Heart left ventricle (tissue), 16 donors: ENCODE results near the gene PLA2G4A. TPM values are rescaled to one million over a fixed set of nuclear protein-coding genes. Genes with fewer than 3 reads are reported as not detected.

Experiments
- ATAC-seq, 4 donors: fragments of 200-7000 bp; cut with Tn5 transposase; one replicate each; pipeline ENCODE4 v1.9.1; 2020 to 2022; ENCODE audit warnings: moderate library complexity in 4 of 4, mild to moderate bottlenecking in 3 of 4, moderate number of reproducible peaks in 1 of 4
- DNase-seq, 5 donors: peaks; one replicate each; pipeline ENCODE4 v3.0.0-alpha.2; 2020
- H3K27ac ChIP-seq, 12 donors: fragments of 200-600 bp; sonication (generic) in 4 of 12; one replicate each; pipeline versions ENCODE4 v1.5.0 to v1.8.0; 2016 to 2022; ENCODE audit warnings: mild to moderate bottlenecking in 2 of 12
- H3K27me3 ChIP-seq, 9 donors: fragments of 200-600 bp; sonication (generic) in 2 of 9; one replicate each; pipeline versions ENCODE4 v1.5.1 to v1.8.0; 2016 to 2022; ENCODE audit warnings: mild to moderate bottlenecking in 3 of 9
- H3K36me3 ChIP-seq, 9 donors: fragments of 200-600 bp; sonication (generic) in 2 of 9; one replicate each; pipeline versions ENCODE4 v1.5.0 to v1.8.0; 2018 to 2022; ENCODE audit warnings: mild to moderate bottlenecking in 2 of 9
- H3K4me1 ChIP-seq, 12 donors: fragments of 200-600 bp; sonication (generic) in 4 of 12; one replicate each; pipeline versions ENCODE4 v1.5.0 to v1.8.0; 2016 to 2022; ENCODE audit warnings: mild to moderate bottlenecking in 3 of 12
- H3K4me3 ChIP-seq, 12 donors: fragments of 200-600 bp; sonication (generic) in 4 of 12; one replicate each; pipeline versions ENCODE4 v1.5.0 to v1.8.0; 2017 to 2022; ENCODE audit warnings: mild to moderate bottlenecking in 9 of 12, moderate library complexity in 4 of 12
- H3K9me3 ChIP-seq, 12 donors: fragments of 200-600 bp; sonication (generic) in 4 of 12; one replicate each; pipeline versions ENCODE4 v1.5.0 to v1.8.0; 2016 to 2022; ENCODE audit warnings: mild to moderate bottlenecking in 1 of 12
- CTCF ChIP-seq, 12 donors: fragments of 200-600 bp; sonication (generic) in 4 of 12; IDR thresholded peaks; one replicate each; pipeline versions ENCODE4 v1.5.0 to v1.8.0; 2018 to 2022; ENCODE audit warnings: antibody characterized with exemption in 12 of 12, mild to moderate bottlenecking in 5 of 12
- POLR2A ChIP-seq, 2 donors: fragments of 450-650 bp; IDR thresholded peaks; one replicate each; pipeline ENCODE4 v1.6.1; 2017; ENCODE audit warnings: antibody characterized with exemption in 2 of 2, mild to moderate bottlenecking in 2 of 2, moderate library complexity in 2 of 2
- WGBS, 4 donors: extraction: QIAGEN DNeasy Blood & Tissue Kit in 2 of 4; methylation state at CpG; one replicate each; pipeline versions ENCODE4 v1.1.5 to v1.1.7; 2013 to 2018; 5-methylcytosine and 5-hydroxymethylcytosine counted together
- intact Hi-C, 10 donors: fragments of 100-400 bp; cut with DNase I; formaldehyde crosslinking; loops; one replicate each; pipeline versions ENCODE4 v1.11.1 to v1.14.2; 2022
- polyA plus RNA-seq, 2 donors: library from polyadenylated mRNA; stranded (reverse); fragments of 200-250 nt; gene quantifications; one replicate each; pipeline ENCODE4 v1.2.3, GENCODE V29; 2013
- total RNA-seq, 9 donors: library from RNA; depleted of rRNA in 2 of 9; stranded (reverse); fragments of >200 nt in 2 of 9; fragmentation: NEBNext Ultra II Directional in 3 of 9; extraction: Animal tissue kit (Norgen Biotek cat#: 25700) in 3 of 9; gene quantifications; one replicate each; pipeline versions ENCODE4 v1.1.0 to v1.2.4, GENCODE V29; 2016 to 2023
- donor health status: ischemic (EF 13 %, LVEDD 7.1; RV severe dilation, severe dysfunction).
- donor health status: healthy with polysubstance abuse.
- donor health status: DM: no; HTN: yes; CAD: no.
- donor health status: DM: no; HTN: no; CAD: no.
- donor health status: ischemic (EF 25% LVEDD 6.9; RV normal size, moderate dysfunction).
- donor health status: ischemic (EF 25% LVEDD 5.7; RV mildly dilated, moderate dysfunction).
- donor health status: healthy.
- donor health status: DM: yes; HTN: yes; CAD: no.
- donor health status: ischemic (EF 35%, LVEDD 5.7; RV mildly dilated, moderate dysfunction).
- donor health status: nonischemic (EF 11% LVEDD 7.7; RV severe dilation, severe dysfunction).
- donor health status: DM: yes; HTN: yes; CAD: no.
- donor health status: PGD.
- donor health status: ischemic (EF 29% LVEDD 5.4; RV normal size, mild dysfunction).
- donor health status: nonischemic (EF 23%, LVEDD 6.1; RV moderate dilation, normal function).

The PLA2G4A gene
- total and polyA plus RNA-seq, 11 donors, result 0.91 to 5.8 (median 1.8) TPM

- WGBS, 4 donors, result 57 to 74% (median 66%) methylated on average over 4 of the region's 4 CpGs
- intact Hi-C loops, result no loop called here
- Histone ChIP-seq H3K9me3 (no peaks in the 10 kb centered on the region), H3K27ac (no peak overlapping the region), H3K4me3 (peak overlapping the region in 1 of 12 donors; percentile 1), H3K4me1 (no peaks in the 10 kb centered on the region), H3K36me3 (no peaks in the 10 kb centered on the region), H3K27me3 (no peaks in the 10 kb centered on the region)
- no peak for TF ChIP-seq POLR2A (IDR thresholded peaks at IDR 0.05)
- TF ChIP-seq CTCF (IDR thresholded peaks at IDR 0.05), result no peak
- ATAC-seq (peak in 1 of 4 donors; percentile 54), DNase-seq (no peak)
Measured at GRCh38 chr1:186812570-186812969, 16.2 kb upstream of the PLA2G4A start.

DNA sequence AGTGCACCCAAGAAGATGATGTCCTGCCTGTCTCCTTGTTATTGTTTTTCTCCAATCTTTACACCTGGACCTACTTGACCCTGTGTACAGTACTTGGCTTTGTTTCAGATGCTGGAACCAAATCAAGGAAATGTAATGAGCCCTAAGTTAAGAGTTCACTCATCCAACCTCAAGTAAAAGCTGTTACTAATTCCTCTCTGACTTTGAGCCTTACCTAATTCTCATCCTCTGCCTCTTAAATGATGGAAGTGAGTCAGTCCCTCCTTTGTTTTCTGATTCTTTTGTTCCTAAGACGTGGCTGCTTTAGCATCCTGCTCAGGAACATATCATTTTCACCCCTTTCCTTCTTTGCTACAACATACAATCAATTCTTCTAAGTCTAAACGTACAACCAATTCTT lies 15.3 kb upstream of the PLA2G4A start:
- Histone ChIP-seq H3K4me3 (no peak overlapping the region), H3K9me3 (no peaks in the 10 kb centered on the region), H3K4me1 (no peaks in the 10 kb centered on the region), H3K27me3 (no peaks in the 10 kb centered on the region), H3K27ac (peak overlapping the region in 1 of 12 donors; percentile 27), H3K36me3 (no peaks in the 10 kb centered on the region)
- no peak for DNase-seq
- ATAC-seq, result no peak
- intact Hi-C loops, result no loop called here
- TF ChIP-seq CTCF (IDR thresholded peaks at IDR 0.05) (no peak), POLR2A (IDR thresholded peaks at IDR 0.05) (no peak)
- 37 to 51% (median 46%) methylated on average over 2 of the region's 2 CpGs for WGBS, 4 donors

DNA sequence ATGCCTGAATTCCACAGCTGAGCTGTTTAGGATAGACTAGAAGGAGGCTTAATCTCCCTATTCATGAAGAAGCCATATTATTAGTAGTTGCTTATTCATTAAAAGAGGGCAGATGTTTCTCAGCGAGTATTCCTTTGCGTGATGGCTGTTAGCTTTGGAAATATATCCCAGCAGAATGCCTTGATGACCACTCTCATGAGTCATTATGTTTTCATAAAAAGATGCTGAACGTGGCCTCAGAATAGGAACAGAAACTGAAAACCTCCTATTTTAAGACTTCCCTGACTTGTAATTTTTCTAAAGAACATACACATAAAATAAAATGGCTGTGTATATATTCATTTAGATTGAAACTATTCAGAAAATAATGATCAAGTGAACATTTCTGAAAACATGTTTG lies 9.6 kb upstream of the PLA2G4A start:
- Histone ChIP-seq H3K27ac (peak overlapping the region in 1 of 12 donors; percentile 60), H3K9me3 (no peaks in the 10 kb centered on the region), H3K27me3 (no peaks in the 10 kb centered on the region), H3K36me3 (no peaks in the 10 kb centered on the region), H3K4me1 (peaks cover 0 to 7% (median 0%) of the 10 kb centered on the region in 12 donors), H3K4me3 (no peak overlapping the region)
- WGBS, 4 donors, result 69 to 78% (median 71%) methylated on average over 3 of the region's 3 CpGs
- DNase-seq (no peak), ATAC-seq (no peak)
- TF ChIP-seq POLR2A (IDR thresholded peaks at IDR 0.05) (no peak), CTCF (IDR thresholded peaks at IDR 0.05) (no peak)
- intact Hi-C loops, result no loop called here

DNA sequence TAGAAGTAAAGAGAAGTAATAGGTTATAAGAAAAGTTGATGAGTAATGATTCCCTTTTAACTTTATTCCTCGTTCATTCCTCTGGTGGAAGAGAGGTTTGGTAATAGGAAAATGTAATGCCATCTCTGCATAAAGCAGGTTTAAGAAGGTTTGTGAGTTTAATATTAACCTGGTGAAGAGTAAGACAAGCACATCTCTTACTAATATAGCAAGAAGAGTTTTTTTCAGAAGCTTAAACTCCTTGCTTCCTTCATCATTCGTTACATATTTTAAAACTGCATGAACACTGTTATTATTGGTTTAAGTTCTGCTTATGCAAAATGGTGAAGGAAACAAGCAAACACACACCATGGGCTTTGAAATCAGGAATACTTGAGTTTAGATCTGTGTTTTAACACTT lies 9.2 kb upstream of the PLA2G4A start:
- 69 to 76% (median 73%) methylated on average over 2 of the region's 2 CpGs for WGBS, 4 donors

More for the DNA sequence above, 9.2 kb upstream of the PLA2G4A start:
- DNase-seq, result no peak
- ATAC-seq, result no peak
- TF ChIP-seq CTCF (IDR thresholded peaks at IDR 0.05), result no peak
- no peak for TF ChIP-seq POLR2A (IDR thresholded peaks at IDR 0.05)
- Histone ChIP-seq H3K9me3 (no peaks in the 10 kb centered on the region), H3K27me3 (no peaks in the 10 kb centered on the region), H3K4me3 (no peak overlapping the region), H3K36me3 (no peaks in the 10 kb centered on the region), H3K27ac (peak overlapping the region in 2 of 12 donors; percentile 14 to 60), H3K4me1 (peaks cover 0 to 7% (median 0%) of the 10 kb centered on the region in 12 donors)
- intact Hi-C loops, result no loop called here
